BJ (cell line): ENCODE data around the gene USP16. TPM values are rescaled to one million over a fixed set of nuclear protein-coding genes. Genes with fewer than 3 reads are reported as not detected.

Source experiments
- CTCF ChIA-PET: fragments of 350-600 bp; formaldehyde crosslinking; extraction: SDS; loops from one replicate; lab custom pipeline; 2021; ENCODE audit warnings: antibody characterized with exemption, inconsistent platforms; lab: Yijun Ruan, JAX
- POLR2A ChIA-PET: fragments of 300-600 bp; sonication (Branson Sonifier 250); formaldehyde crosslinking; extraction: SDS; loops from one replicate; lab custom pipeline; 2021; ENCODE audit warnings: antibody characterized with exemption; lab: Charles Lee
- DNase-seq: peaks from one replicate; pipeline ENCODE4 v3.0.0-alpha.2; 2011; ENCODE audit warnings: low read depth
- H3K27me3 ChIP-seq: 2 replicates; pipeline ENCODE4 v1.6.0; 2011; ENCODE audit warnings: low read length; ENCODE audit not compliant: control insufficient read depth, insufficient read depth
- H3K36me3 ChIP-seq: 2 replicates; pipeline ENCODE4 v1.5.1; 2011; ENCODE audit warnings: low read length; ENCODE audit not compliant: control insufficient read depth, insufficient read depth
- H3K4me3 ChIP-seq: 2 replicates; pipeline ENCODE4 v1.5.1; 2011; ENCODE audit warnings: low read depth, mild to moderate bottlenecking, control low read depth, low read length
- CTCF ChIP-seq: IDR thresholded peaks from 2 replicates; pipeline ENCODE4 v1.5.1; 2011; ENCODE audit warnings: low read depth, mild to moderate bottlenecking, control low read depth, inconsistent platforms, low read length, moderate library complexity; ENCODE audit not compliant: insufficient read depth
- polyA plus RNA-seq: library from polyadenylated mRNA; depleted of rRNA; stranded (reverse); fragments of >200 nt; gene quantifications from 2 replicates; pipeline ENCODE4 v1.2.3, GENCODE V29; 2011

USP16 gene
- polyA plus RNA-seq, 1 experiment: 10.0 TPM

GRCh38 chr21:29082046-29082815 is 57.8 kb downstream of the USP16 start:
- no peak for TF ChIP-seq CTCF
- Histone ChIP-seq H3K4me3 (no peak overlapping the region), H3K36me3 (no peaks in the 10 kb centered on the region), H3K27me3 (no peaks in the 10 kb centered on the region)
- DNase-seq: no peak
- POLR2A ChIA-PET: no interaction called here
- CTCF ChIA-PET: interaction anchor here (0.5 to 1.2 kb wide), 3 partner anchors 290 to 767 kb away, joined by 3 to 4 read pairs (median 3); no protein-coding TSS in a partner anchor

- ChIA-PET POLR2A (no interaction called here), CTCF (interaction anchor here (0.9 to 1.2 kb wide), 2 partner anchors 289 to 766 kb away, joined by 3 to 4 read pairs; no protein-coding TSS in a partner anchor)
- no peak for DNase-seq
- Histone ChIP-seq H3K27me3 (no peaks in the 10 kb centered on the region), H3K4me3 (no peak overlapping the region), H3K36me3 (no peaks in the 10 kb centered on the region)
- no peak for TF ChIP-seq CTCF
Observed at GRCh38 chr21:29083306-29083705, 58.8 kb downstream of the USP16 start.

- Histone ChIP-seq H3K4me3 (no peak overlapping the region), H3K27me3 (no peaks in the 10 kb centered on the region), H3K36me3 (no peaks in the 10 kb centered on the region)
- POLR2A ChIA-PET: no interaction called here
- TF ChIP-seq CTCF: no peak
- CTCF ChIA-PET: no interaction called here
- no peak for DNase-seq
Observed at GRCh38 chr21:29084372-29084771, 59.9 kb downstream of the USP16 start.

- no peaks in the 10 kb centered on the region for H3K36me3 ChIP-seq
- no peak overlapping the region for H3K4me3 ChIP-seq
- CTCF ChIA-PET: interaction anchor here (0.7 to 1.9 kb wide), 2 partner anchors 286 to 764 kb away, joined by 3 to 5 read pairs; no protein-coding TSS in a partner anchor
- POLR2A ChIA-PET: no interaction called here
- no peak for TF ChIP-seq CTCF
- DNase-seq: no peak
- H3K27me3 ChIP-seq: no peaks in the 10 kb centered on the region
Observed at GRCh38 chr21:29085106-29085752, 60.8 kb downstream of the USP16 start.

GRCh38 chr21:29091033-29091432 is 66.6 kb downstream of the USP16 start:
- ChIA-PET POLR2A (no interaction called here), CTCF (interaction anchor here (0.7 to 4.6 kb wide), 11 partner anchors 12 to 758 kb away, joined by 3 to 26 read pairs (median 4); no protein-coding TSS in a partner anchor)

More at GRCh38 chr21:29091033-29091432, 66.6 kb downstream of the USP16 start:
- H3K4me3 ChIP-seq: no peak overlapping the region
- no peak for TF ChIP-seq CTCF
- H3K36me3 ChIP-seq: no peaks in the 10 kb centered on the region
- peak; percentile 61 for DNase-seq
- H3K27me3 ChIP-seq: no peaks in the 10 kb centered on the region
